Nephron (organoid): ENCODE measurements around the gene TMEM168.

Experiments
- H3K27ac Mint-ChIP-seq, 3 experiments: 2 replicates each; pipeline ENCODE4 v1.8.0; 2020; ENCODE audit warnings: mixed read lengths in 3 of 3, mild to moderate bottlenecking in 2 of 3, moderate library complexity in 1 of 3
- H3K27me3 Mint-ChIP-seq: 2 replicates; pipeline ENCODE4 v1.8.0; 2021; ENCODE audit warnings: low read depth, mild to moderate bottlenecking, moderate library complexity, mixed read lengths
- H3K36me3 Mint-ChIP-seq: 2 replicates; pipeline ENCODE4 v1.8.0; 2020; ENCODE audit warnings: low read depth, mixed read lengths
- H3K4me1 Mint-ChIP-seq: 2 replicates; pipeline ENCODE4 v1.8.0; 2020; ENCODE audit warnings: mixed read lengths
- H3K4me3 Mint-ChIP-seq, 3 experiments: 2 replicates each; pipeline ENCODE4 v1.8.0; 2020; ENCODE audit warnings: mild to moderate bottlenecking in 3 of 3, mixed read lengths in 3 of 3, moderate library complexity in 2 of 3
- H3K9me3 Mint-ChIP-seq: 2 replicates; pipeline ENCODE4 v1.8.0; 2020; ENCODE audit warnings: mixed read lengths
- TF ChIP-seq, protein P1 (sequence below), 3 experiments: fragments of 200-600 bp; sonication (generic); IDR thresholded peaks; one replicate each; pipeline ENCODE4 v1.5.0; 2021; ENCODE audit warnings: antibody characterized with exemption in 3 of 3; ENCODE audit not compliant: unreplicated experiment in 3 of 3

Gene TMEM168

DNA sequence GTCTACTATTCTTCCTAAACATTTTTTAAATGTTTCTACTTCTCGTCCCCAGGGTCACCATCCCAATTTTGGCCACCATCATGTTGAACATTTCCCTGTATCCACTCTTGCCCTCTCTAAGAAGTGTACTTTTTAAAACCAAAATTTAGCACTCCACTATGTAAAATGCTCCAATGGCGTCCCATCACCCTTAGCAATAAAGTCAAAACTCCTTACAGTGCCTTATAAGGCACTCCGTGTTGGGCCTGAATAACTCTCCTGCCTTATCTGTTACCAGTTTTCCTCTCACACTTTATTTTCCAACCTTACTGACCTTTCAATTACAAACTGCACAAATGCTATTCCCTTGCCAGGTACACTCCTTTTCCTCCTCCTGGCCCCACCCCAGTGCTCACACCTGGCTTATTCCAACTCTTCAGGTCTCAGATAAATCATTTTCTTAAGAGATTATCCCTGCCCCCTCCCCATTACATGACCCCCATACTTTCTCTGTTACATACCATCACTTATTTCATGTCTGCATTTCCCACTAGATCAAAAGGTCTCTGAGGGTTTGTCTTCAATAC, 1.3 kb downstream of the TMEM168 start:
- Mint-ChIP-seq H3K4me3 (peak overlapping the region; percentile 94 to 96 (median 94)), H3K27me3 (no peaks in the 10 kb centered on the region), H3K27ac (peak overlapping the region; percentile 98 to 99 (median 98)), H3K4me1 (peaks cover 18% of the 10 kb centered on the region), H3K9me3 (no peaks in the 10 kb centered on the region), H3K36me3 (peaks cover 20% of the 10 kb centered on the region)
- TF ChIP-seq, protein P1, sequence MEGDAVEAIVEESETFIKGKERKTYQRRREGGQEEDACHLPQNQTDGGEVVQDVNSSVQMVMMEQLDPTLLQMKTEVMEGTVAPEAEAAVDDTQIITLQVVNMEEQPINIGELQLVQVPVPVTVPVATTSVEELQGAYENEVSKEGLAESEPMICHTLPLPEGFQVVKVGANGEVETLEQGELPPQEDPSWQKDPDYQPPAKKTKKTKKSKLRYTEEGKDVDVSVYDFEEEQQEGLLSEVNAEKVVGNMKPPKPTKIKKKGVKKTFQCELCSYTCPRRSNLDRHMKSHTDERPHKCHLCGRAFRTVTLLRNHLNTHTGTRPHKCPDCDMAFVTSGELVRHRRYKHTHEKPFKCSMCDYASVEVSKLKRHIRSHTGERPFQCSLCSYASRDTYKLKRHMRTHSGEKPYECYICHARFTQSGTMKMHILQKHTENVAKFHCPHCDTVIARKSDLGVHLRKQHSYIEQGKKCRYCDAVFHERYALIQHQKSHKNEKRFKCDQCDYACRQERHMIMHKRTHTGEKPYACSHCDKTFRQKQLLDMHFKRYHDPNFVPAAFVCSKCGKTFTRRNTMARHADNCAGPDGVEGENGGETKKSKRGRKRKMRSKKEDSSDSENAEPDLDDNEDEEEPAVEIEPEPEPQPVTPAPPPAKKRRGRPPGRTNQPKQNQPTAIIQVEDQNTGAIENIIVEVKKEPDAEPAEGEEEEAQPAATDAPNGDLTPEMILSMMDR (IDR thresholded peaks at IDR 0.05; ENCODE audit: unreplicated experiment in 3 of 3), result no peak

DNA sequence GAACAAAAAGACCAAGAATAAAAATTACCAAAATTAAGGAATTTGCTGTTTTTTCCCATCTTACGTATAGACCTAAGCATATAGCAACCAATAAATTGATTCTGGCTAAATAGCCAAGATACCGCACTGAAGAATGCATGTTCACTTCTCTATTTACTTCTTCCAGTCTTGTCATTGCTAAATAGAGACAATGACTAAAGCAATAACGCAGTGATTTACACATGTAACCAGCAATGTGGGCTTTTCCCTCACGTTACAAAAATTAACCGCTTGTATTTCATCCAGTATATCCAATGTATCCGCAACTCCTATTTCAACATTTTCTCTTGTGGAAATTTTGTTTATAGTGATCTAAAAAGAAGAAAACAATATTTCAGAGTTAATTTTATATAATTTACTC, 5.6 kb downstream of the TMEM168 start:
- Mint-ChIP-seq H3K27me3 (no peaks in the 10 kb centered on the region), H3K4me1 (peaks cover 16% of the 10 kb centered on the region), H3K27ac (no peak overlapping the region), H3K9me3 (no peaks in the 10 kb centered on the region), H3K36me3 (peaks cover 32% of the 10 kb centered on the region), H3K4me3 (no peak overlapping the region)
- TF ChIP-seq, protein P1 (IDR thresholded peaks at IDR 0.05; ENCODE audit: unreplicated experiment in 3 of 3), result no peak

DNA sequence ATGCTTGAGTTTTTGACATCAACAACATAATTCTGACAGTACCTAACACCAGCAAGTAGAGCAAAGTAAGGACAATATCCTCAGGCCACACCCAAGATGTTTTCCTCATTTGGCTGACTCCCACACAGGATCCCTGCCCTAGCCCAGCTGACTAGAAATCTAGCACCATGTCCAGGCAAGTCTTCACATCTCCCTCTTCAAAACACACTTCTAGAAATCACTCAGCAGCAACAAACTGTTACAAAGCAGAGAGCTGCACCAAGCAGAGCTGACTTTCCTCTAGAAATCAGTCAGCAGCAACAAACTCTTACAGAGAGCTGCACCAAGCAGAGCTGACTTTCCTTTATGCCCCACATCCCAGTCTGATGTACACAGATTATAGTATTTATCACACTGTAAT, 7.7 kb downstream of the TMEM168 start:
- Mint-ChIP-seq H3K27me3 (no peaks in the 10 kb centered on the region), H3K9me3 (no peaks in the 10 kb centered on the region), H3K4me3 (no peak overlapping the region), H3K27ac (peak overlapping the region in 1 of 3 experiments; percentile 12), H3K4me1 (no peaks in the 10 kb centered on the region), H3K36me3 (peaks cover 29% of the 10 kb centered on the region)
- TF ChIP-seq, protein P1 (IDR thresholded peaks at IDR 0.05; ENCODE audit: unreplicated experiment in 3 of 3), result no peak

DNA sequence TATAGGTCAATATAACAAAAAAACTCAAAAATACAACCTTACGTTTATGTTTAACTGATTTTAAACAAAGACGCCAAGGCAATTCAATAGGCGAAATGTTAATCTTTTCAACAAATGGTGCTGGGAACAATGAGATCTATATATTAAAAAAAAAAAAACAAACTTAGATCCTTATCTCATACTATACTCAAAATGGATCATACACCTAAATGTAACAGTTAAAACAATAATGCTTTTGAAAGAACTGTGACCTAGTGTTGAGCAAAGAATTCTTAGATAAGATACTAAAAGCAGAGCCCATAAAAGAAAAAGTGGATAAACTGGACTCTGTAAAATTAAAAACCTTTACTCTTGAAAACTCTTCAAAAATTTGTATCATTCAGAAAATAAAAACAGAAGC, 8.6 kb downstream of the TMEM168 start:
- Mint-ChIP-seq H3K27me3 (no peaks in the 10 kb centered on the region), H3K9me3 (no peaks in the 10 kb centered on the region), H3K4me3 (no peak overlapping the region), H3K36me3 (peaks cover 29% of the 10 kb centered on the region), H3K4me1 (no peaks in the 10 kb centered on the region), H3K27ac (no peak overlapping the region)
- TF ChIP-seq, protein P1 (IDR thresholded peaks at IDR 0.05; ENCODE audit: unreplicated experiment in 3 of 3), result no peak

DNA sequence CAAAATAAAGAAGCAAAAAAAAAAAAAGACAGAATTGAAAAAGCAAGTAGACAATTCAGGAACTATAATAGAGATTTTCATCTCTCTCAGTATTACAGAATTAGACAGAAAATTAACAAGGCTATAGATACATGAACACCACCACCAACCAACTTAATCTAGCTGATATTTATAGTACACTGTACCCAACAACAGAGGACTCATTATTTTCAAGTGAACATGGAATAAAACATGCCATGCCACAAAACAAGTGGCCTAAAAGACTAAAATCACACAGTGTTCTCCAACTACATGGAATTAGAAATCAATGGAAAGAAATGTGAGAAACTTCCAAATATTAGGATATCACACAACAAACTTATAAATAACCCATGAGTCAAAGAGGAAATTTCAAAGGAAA, 9.1 kb downstream of the TMEM168 start:
- no peaks in the 10 kb centered on the region for H3K9me3 Mint-ChIP-seq

DNA sequence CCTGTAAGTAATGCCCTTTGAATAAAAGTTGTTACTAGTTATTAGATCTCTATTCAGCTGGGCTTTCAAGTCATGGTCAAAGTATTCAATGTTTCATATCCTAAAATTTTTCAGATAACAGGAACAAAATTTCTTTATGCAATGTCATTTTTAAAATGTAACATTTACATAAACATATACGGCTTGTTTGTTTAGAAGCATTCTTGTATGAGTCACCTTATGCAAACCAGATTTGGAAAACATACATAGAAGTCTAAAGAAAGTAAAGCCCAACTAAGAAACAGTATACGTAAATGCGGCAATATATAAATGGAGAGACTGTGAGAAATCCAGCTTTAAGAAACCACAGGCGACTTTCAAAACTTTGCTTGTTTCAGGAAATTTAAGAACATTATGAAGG, 10.5 kb downstream of the TMEM168 start:
- H3K4me3 Mint-ChIP-seq, result no peak overlapping the region
- TF ChIP-seq, protein P1 (IDR thresholded peaks at IDR 0.05; ENCODE audit: unreplicated experiment in 3 of 3), result no peak

More for the DNA sequence above, 9.1 kb downstream of the TMEM168 start:
- H3K27me3 Mint-ChIP-seq, result no peaks in the 10 kb centered on the region
- H3K4me1 Mint-ChIP-seq, result no peaks in the 10 kb centered on the region
- TF ChIP-seq, protein P1 (IDR thresholded peaks at IDR 0.05; ENCODE audit: unreplicated experiment in 3 of 3), result no peak
- H3K4me3 Mint-ChIP-seq, result no peak overlapping the region
- peaks cover 29% of the 10 kb centered on the region for H3K36me3 Mint-ChIP-seq
- H3K27ac Mint-ChIP-seq, result peak overlapping the region in 1 of 3 experiments; percentile 14

More for the DNA sequence above, 10.5 kb downstream of the TMEM168 start:
- H3K9me3 Mint-ChIP-seq, result no peaks in the 10 kb centered on the region
- H3K27ac Mint-ChIP-seq, result no peak overlapping the region
- H3K27me3 Mint-ChIP-seq, result no peaks in the 10 kb centered on the region
- peaks cover 28% of the 10 kb centered on the region for H3K36me3 Mint-ChIP-seq
- no peaks in the 10 kb centered on the region for H3K4me1 Mint-ChIP-seq
